CD4-positive, alpha-beta T cell treated with Interleukin-15 for 4 hours (primary cell): ENCODE data around the gene VWA2.

Experiments
- DNase-seq: peaks from one replicate; pipeline ENCODE4 v3.0.0-alpha.2; 2020; ENCODE audit warnings: low spot score

The VWA2 gene

GRCh38 chr10:114250236-114250635 is 11.2 kb downstream of the VWA2 start:
- no peak for DNase-seq

- no peak for DNase-seq
These were observed 11.7 kb downstream of the VWA2 start for GRCh38 chr10:114250716-114251115.

- no peak for DNase-seq
These were observed 13.0 kb downstream of the VWA2 start for GRCh38 chr10:114252092-114252491.

GRCh38 chr10:114252883-114253282 is 13.8 kb downstream of the VWA2 start:
- no peak for DNase-seq

GRCh38 chr10:114255227-114255626 is 16.2 kb downstream of the VWA2 start:
- no peak for DNase-seq

- no peak for DNase-seq
These were observed 17.1 kb downstream of the VWA2 start for GRCh38 chr10:114256008-114256765.

GRCh38 chr10:114256822-114257221 is 17.8 kb downstream of the VWA2 start:
- DNase-seq, result no peak

- DNase-seq, result no peak
These were observed 18.4 kb downstream of the VWA2 start for GRCh38 chr10:114257498-114257897.

GRCh38 chr10:114258274-114258840 is 19.3 kb downstream of the VWA2 start:
- DNase-seq, result no peak

GRCh38 chr10:114259824-114260223 is 20.8 kb downstream of the VWA2 start:
- no peak for DNase-seq

- DNase-seq, result no peak
These were observed 21.3 kb downstream of the VWA2 start for GRCh38 chr10:114260366-114260765.

GRCh38 chr10:114261076-114261475 is 22.0 kb downstream of the VWA2 start:
- DNase-seq, result no peak

GRCh38 chr10:114262496-114262895 is 23.4 kb downstream of the VWA2 start:
- DNase-seq, result no peak

GRCh38 chr10:114265392-114266053 is 26.5 kb downstream of the VWA2 start:
- no peak for DNase-seq

- no peak for DNase-seq
These were observed 27.5 kb downstream of the VWA2 start for GRCh38 chr10:114266521-114266920.

- DNase-seq, result no peak
These were observed 32.2 kb downstream of the VWA2 start for GRCh38 chr10:114271075-114271778.

- no peak for DNase-seq
These were observed 32.7 kb downstream of the VWA2 start for GRCh38 chr10:114271779-114272167.

GRCh38 chr10:114272696-114273095 is 33.6 kb downstream of the VWA2 start:
- no peak for DNase-seq

GRCh38 chr10:114273910-114274309 is 34.9 kb downstream of the VWA2 start:
- DNase-seq, result no peak

- no peak for DNase-seq
These were observed 35.8 kb downstream of the VWA2 start for GRCh38 chr10:114274616-114275453.

GRCh38 chr10:114276066-114276465 is 37.0 kb downstream of the VWA2 start:
- no peak for DNase-seq

GRCh38 chr10:114276671-114277070 is 37.6 kb downstream of the VWA2 start:
- no peak for DNase-seq
